Naive thymus-derived CD4-positive, alpha-beta T cell (primary cell): ENCODE data around the gene GIMAP5. TPM values are rescaled to one million over a fixed set of nuclear protein-coding genes. Genes with fewer than 3 reads are reported as not detected.
A peak's percentile ranks its signal among the peaks of the same experiment; 100 is the strongest.

Experiments used
- ATAC-seq: fragments of 150-1000 bp; cut with Tn5 transposase; 2 replicates; pipeline ENCODE4 v1.10.0; 2021; ENCODE audit warnings: mild to moderate bottlenecking, moderate library complexity
- CTCF ChIA-PET: fragments of 350-600 bp; sonication (Branson Sonifier 250); formaldehyde crosslinking; loops from one replicate; lab custom pipeline; 2021; ENCODE audit warnings: antibody characterized with exemption; lab: Charles Lee
- POLR2A ChIA-PET: fragments of 350-600 bp; sonication (Branson Sonifier 250); formaldehyde crosslinking; loops from one replicate; lab custom pipeline; 2021; ENCODE audit warnings: antibody characterized with exemption, inconsistent platforms; lab: Charles Lee
- DNase-seq, 9 donors: peaks; one replicate each; pipeline versions ENCODE4 v3.0.0 to v3.0.0-alpha.2; 2020 to 2022; ENCODE audit warnings: mixed read lengths in 1 of 9
- H3K27ac ChIP-seq: one replicate; pipeline ENCODE4 v1.7.0; 2013; ENCODE audit warnings: mild to moderate bottlenecking, low read depth, low read length, moderate library complexity
- H3K27me3 ChIP-seq, 2 donors: one replicate each; pipeline ENCODE4 v1.7.0; 2013; ENCODE audit warnings: low read length in 2 of 2, mild to moderate bottlenecking in 2 of 2, moderate library complexity in 2 of 2; ENCODE audit not compliant: control insufficient read depth in 2 of 2, insufficient read depth in 2 of 2
- H3K36me3 ChIP-seq, 3 experiments: 1 replicate in 2 of 3; 2 replicates in 1 of 3; pipeline ENCODE4 v1.7.0; 2013; ENCODE audit warnings: low read length in 3 of 3, mild to moderate bottlenecking in 3 of 3, moderate library complexity in 1 of 3; ENCODE audit not compliant: insufficient read depth in 3 of 3, control insufficient read depth in 2 of 3
- H3K4me1 ChIP-seq, 2 donors: one replicate each; pipeline ENCODE4 v1.7.0; 2013; ENCODE audit warnings: low read length in 2 of 2, mild to moderate bottlenecking in 2 of 2, moderate library complexity in 1 of 2; ENCODE audit not compliant: control insufficient read depth in 2 of 2, insufficient read depth in 2 of 2
- H3K4me3 ChIP-seq: 2 replicates; pipeline ENCODE4 v1.7.0; 2013; ENCODE audit warnings: mild to moderate bottlenecking, low read length
- H3K9me3 ChIP-seq, 3 experiments: 1 replicate in 2 of 3; 2 replicates in 1 of 3; pipeline ENCODE4 v1.7.0; 2013; ENCODE audit warnings: low read length in 3 of 3; ENCODE audit not compliant: control insufficient read depth in 2 of 3
- H3K27ac Mint-ChIP-seq, 9 donors: one replicate each; pipeline ENCODE4 v1.8.0; 2020 to 2022; ENCODE audit warnings: mixed read lengths in 9 of 9, mild to moderate bottlenecking in 8 of 9, moderate library complexity in 5 of 9, inconsistent platforms in 2 of 9
- H3K27me3 Mint-ChIP-seq, 5 donors: one replicate each; pipeline ENCODE4 v1.8.0; 2021 to 2022; ENCODE audit warnings: mixed read lengths in 5 of 5, mild to moderate bottlenecking in 1 of 5
- H3K36me3 Mint-ChIP-seq, 5 donors: one replicate each; pipeline ENCODE4 v1.8.0; 2020 to 2022; ENCODE audit warnings: mixed read lengths in 5 of 5, mild to moderate bottlenecking in 3 of 5, inconsistent platforms in 1 of 5
- H3K4me1 Mint-ChIP-seq, 7 donors: one replicate each; pipeline ENCODE4 v1.8.0; 2020 to 2022; ENCODE audit warnings: mixed read lengths in 7 of 7, mild to moderate bottlenecking in 3 of 7, inconsistent platforms in 1 of 7
- H3K4me3 Mint-ChIP-seq, 10 donors: one replicate each; pipeline ENCODE4 v1.8.0; 2020 to 2022; ENCODE audit warnings: mild to moderate bottlenecking in 10 of 10, mixed read lengths in 10 of 10, moderate library complexity in 6 of 10, inconsistent platforms in 2 of 10
- H3K9me3 Mint-ChIP-seq, 11 donors: one replicate each; pipeline ENCODE4 v1.8.0; 2020 to 2022; ENCODE audit warnings: mixed read lengths in 11 of 11, mild to moderate bottlenecking in 4 of 11, inconsistent platforms in 1 of 11, moderate library complexity in 1 of 11
- intact Hi-C, 2 donors: fragments of 100-400 bp; cut with micrococcal nuclease; formaldehyde crosslinking; loops; one replicate each; pipeline ENCODE4 v1.15.1; 2023
- polyA plus RNA-seq, 2 donors: library from polyadenylated mRNA; unstranded; fragments of 300-500 nt; fragmentation: Illumina TruSeq; gene quantifications; one replicate each; pipeline ENCODE4 v1.2.3, GENCODE V29; 2021
- total RNA-seq, 6 experiments: library from RNA in 5 of 6; stranded (reverse) in 5 of 6; gene quantifications; 1 replicate in 5 of 6; 2 replicates in 1 of 6; pipeline ENCODE4 v1.2.3 and lab custom pipeline; 2021 to 2026

GIMAP5 gene
- total and polyA plus RNA-seq, 7 experiments from 2014 or later = 58.1 to 819 (median 373) TPM

GRCh38 chr7:150745876-150746275, 8.7 kb downstream of the GIMAP5 start:
- Mint-ChIP-seq H3K27me3 (no peaks in the 10 kb centered on the region), H3K36me3 (peaks cover 41 to 67% (median 55%) of the 10 kb centered on the region in 5 donors), H3K4me3 (peak overlapping the region; percentile 90 to 100 (median 98)), H3K9me3 (peaks cover 0 to 3% (median 0%) of the 10 kb centered on the region in 11 donors), H3K27ac (peak overlapping the region; percentile 93 to 97 (median 95)), H3K4me1 (peaks cover 61 to 100% (median 95%) of the 10 kb centered on the region in 7 donors)
- Histone ChIP-seq H3K9me3 (no peaks in the 10 kb centered on the region), H3K4me1 (peaks cover 76 to 78% of the 10 kb centered on the region in 2 donors), H3K27ac (peak overlapping the region; percentile 82), H3K36me3 (peaks cover 14 to 47% (median 22%) of the 10 kb centered on the region in 3 experiments), H3K4me3 (peak overlapping the region; percentile 18), H3K27me3 (no peaks in the 10 kb centered on the region)
- POLR2A ChIA-PET = interaction anchor here (0.6 to 12.5 kb wide), 21 partner anchors 8 to 297 kb away, joined by 3 to 267 read pairs (median 7); partner anchors contain the start of genes GIMAP1, GIMAP2, GIMAP4 and GIMAP5
- intact Hi-C loops = loop anchor here in 1 of 2 donors (1.0 to 2.0 kb wide), 2 partner anchors 9 to 113 kb away; partner anchors contain the start of gene GIMAP6
- ATAC-seq (no peak), DNase-seq (no peak)
- CTCF ChIA-PET = interaction anchor here (0.6 to 2.0 kb wide), 4 partner anchors 13 to 296 kb away, joined by 3 to 9 read pairs (median 6); partner anchors contain the start of genes GIMAP2, GIMAP4 and GIMAP8

DNA sequence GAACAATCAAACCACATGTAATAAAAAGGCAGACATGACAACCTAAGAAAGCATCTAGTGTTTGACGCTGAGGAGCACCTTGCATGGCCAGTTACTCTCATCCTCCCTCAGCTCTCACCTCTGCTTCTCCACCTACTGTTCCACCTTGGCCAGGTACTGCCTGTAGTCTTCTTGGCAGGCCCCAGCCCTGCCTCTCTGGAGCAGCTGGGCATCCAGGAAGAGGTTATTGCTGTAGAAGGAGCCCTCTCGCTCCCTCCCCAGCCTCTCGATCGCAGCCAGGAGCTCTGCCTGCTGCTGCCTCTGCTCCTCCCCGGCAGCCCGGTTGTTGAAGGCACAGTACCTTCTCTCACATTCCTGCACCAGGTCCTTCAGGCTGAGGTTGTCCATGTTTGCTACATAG, 9.7 kb downstream of the GIMAP5 start:
- peaks cover 0 to 3% (median 0%) of the 10 kb centered on the region in 11 donors for H3K9me3 Mint-ChIP-seq
- peak in 2 of 9 donors; percentile 43 to 45 for DNase-seq
- Histone ChIP-seq H3K4me3 (peak overlapping the region; percentile 30), H3K27me3 (no peaks in the 10 kb centered on the region), H3K36me3 (peaks cover 6 to 36% (median 12%) of the 10 kb centered on the region in 3 experiments), H3K27ac (peak overlapping the region; percentile 82), H3K9me3 (no peaks in the 10 kb centered on the region), H3K4me1 (peaks cover 68 to 84% of the 10 kb centered on the region in 2 donors)
- intact Hi-C loops = loop anchor here in 1 of 2 donors (1.0 kb wide), 1 partner anchor 10 kb away; the partner anchor contains the start of gene GIMAP5
- H3K4me3 Mint-ChIP-seq = peak overlapping the region; percentile 80 to 100 (median 93)
- H3K36me3 Mint-ChIP-seq = peaks cover 31 to 59% (median 45%) of the 10 kb centered on the region in 5 donors
- ATAC-seq = peak; percentile 51
- ChIA-PET POLR2A (interaction anchor here (0.6 to 12.5 kb wide), 18 partner anchors 8 to 298 kb away, joined by 3 to 267 read pairs (median 29); partner anchors contain the start of genes GIMAP1, GIMAP2, GIMAP4 and GIMAP5), CTCF (interaction anchor here (1.2 to 2.0 kb wide), 2 partner anchors 31 to 297 kb away, joined by 5 to 7 read pairs; partner anchors contain the start of genes GIMAP1 and GIMAP8)
- H3K27ac Mint-ChIP-seq = peak overlapping the region; percentile 86 to 97 (median 95)
- H3K27me3 Mint-ChIP-seq = no peaks in the 10 kb centered on the region
- H3K4me1 Mint-ChIP-seq = peaks cover 50 to 99% (median 94%) of the 10 kb centered on the region in 7 donors

DNA sequence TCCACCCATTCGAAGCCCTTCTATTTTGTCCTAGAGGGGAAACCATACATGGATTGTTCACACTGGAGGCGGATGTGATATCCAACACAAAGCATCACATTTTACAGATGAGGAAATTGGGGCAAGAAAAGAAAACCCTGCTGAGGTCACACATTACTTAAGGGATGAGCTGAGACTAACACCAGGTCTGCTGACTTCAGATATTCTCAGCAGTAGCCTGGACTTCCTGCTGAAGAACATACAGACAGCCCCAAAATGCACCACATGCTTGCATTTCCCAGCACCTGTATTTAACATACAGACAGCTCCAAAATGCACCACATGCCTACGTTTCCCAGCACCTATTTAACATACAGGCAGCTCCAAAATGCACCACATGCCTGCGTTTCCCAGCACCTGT, 11.2 kb downstream of the GIMAP5 start:
- H3K36me3 ChIP-seq = peaks cover 0 to 22% (median 4%) of the 10 kb centered on the region in 3 experiments
- Mint-ChIP-seq H3K4me3 (peak overlapping the region; percentile 21 to 100 (median 88)), H3K4me1 (peaks cover 46 to 97% (median 94%) of the 10 kb centered on the region in 7 donors), H3K9me3 (peaks cover 0 to 3% (median 0%) of the 10 kb centered on the region in 11 donors), H3K27me3 (no peaks in the 10 kb centered on the region), H3K36me3 (peaks cover 19 to 45% (median 30%) of the 10 kb centered on the region in 5 donors), H3K27ac (peak overlapping the region; percentile 86 to 97 (median 95))
- peak overlapping the region; percentile 17 for H3K4me3 ChIP-seq
- H3K4me1 ChIP-seq = peaks cover 60 to 83% of the 10 kb centered on the region in 2 donors
- H3K9me3 ChIP-seq = no peaks in the 10 kb centered on the region
- DNase-seq (no peak), ATAC-seq (peak; percentile 62)
- CTCF ChIA-PET = interaction anchor here (1.5 kb wide), 1 partner anchor 187 kb away, joined by 4 read pairs; no protein-coding TSS in a partner anchor
- intact Hi-C loops = no loop called here
- POLR2A ChIA-PET = interaction anchor here (0.6 to 12.5 kb wide), 17 partner anchors 10 to 299 kb away, joined by 3 to 267 read pairs (median 7); partner anchors contain the start of genes GIMAP1, GIMAP2, GIMAP4 and GIMAP5
- H3K27me3 ChIP-seq = no peaks in the 10 kb centered on the region
- peak overlapping the region; percentile 82 for H3K27ac ChIP-seq

DNA sequence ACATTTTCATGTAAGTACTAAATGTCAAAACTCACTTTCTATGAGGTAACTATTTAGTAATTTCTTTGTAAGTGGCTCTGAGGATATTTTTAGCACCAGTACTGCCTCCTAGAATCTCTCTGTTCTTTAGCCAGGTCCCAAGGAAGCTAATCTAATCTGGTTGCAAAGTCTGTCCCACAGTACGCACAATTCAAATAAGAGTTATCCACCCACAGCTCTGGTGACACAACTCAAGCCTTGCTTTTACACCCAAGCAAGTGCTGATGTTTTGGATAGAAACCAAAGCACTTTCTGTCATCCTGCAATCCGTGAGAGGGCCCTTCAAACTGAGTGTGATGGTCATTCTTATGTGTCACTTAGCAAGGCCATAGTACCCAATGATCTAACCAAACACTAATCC, 14.5 kb downstream of the GIMAP5 start:
- no peaks in the 10 kb centered on the region for H3K9me3 ChIP-seq
- H3K27me3 ChIP-seq = no peaks in the 10 kb centered on the region
- peaks cover 66 to 93% of the 10 kb centered on the region in 2 donors for H3K4me1 ChIP-seq
- intact Hi-C loops = no loop called here
- H3K27me3 Mint-ChIP-seq = peaks cover 0 to 2% (median 0%) of the 10 kb centered on the region in 5 donors
- H3K9me3 Mint-ChIP-seq = peaks cover 0 to 5% (median 0%) of the 10 kb centered on the region in 11 donors
- H3K27ac ChIP-seq = peak overlapping the region; percentile 56
- no peak for ATAC-seq
- peaks cover 0 to 17% (median 4%) of the 10 kb centered on the region in 5 donors for H3K36me3 Mint-ChIP-seq
- no peak overlapping the region for H3K4me3 ChIP-seq
- no peaks in the 10 kb centered on the region for H3K36me3 ChIP-seq
- ChIA-PET POLR2A (interaction anchor here (0.5 to 12.0 kb wide), 12 partner anchors 10 to 302 kb away, joined by 3 to 212 read pairs (median 3); partner anchors contain the start of genes GIMAP6, GIMAP7 and GIMAP8), CTCF (no interaction called here)
- H3K4me3 Mint-ChIP-seq = peak overlapping the region in 8 of 10 donors; percentile 15 to 68 (median 36)
- H3K4me1 Mint-ChIP-seq = peaks cover 44 to 97% (median 94%) of the 10 kb centered on the region in 7 donors
- H3K27ac Mint-ChIP-seq = peak overlapping the region; percentile 18 to 96 (median 90)
- no peak for DNase-seq

DNA sequence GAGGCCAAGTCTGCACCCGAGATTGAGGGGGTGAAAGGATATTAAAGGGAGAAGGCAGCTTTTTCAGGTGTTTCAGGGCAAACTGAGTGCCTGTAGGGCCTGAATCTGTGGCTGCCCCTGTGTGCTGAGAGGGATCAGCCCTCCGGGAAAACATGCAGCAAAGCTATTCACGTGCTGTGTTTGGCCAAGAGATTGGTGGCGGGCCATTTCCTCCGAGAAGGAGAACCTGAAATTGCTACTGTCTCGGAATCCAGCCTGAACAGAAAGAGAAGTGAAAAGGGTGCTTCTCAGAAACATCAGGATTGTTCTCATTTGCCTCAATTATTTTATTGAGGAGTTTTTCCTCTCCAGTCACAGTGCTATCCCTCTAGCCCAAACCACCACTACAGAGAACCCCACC, 16.0 kb downstream of the GIMAP5 start:
- peaks cover 0 to 8% (median 0%) of the 10 kb centered on the region in 5 donors for H3K36me3 Mint-ChIP-seq
- ChIA-PET POLR2A (interaction anchor here (1.0 to 6.3 kb wide), 12 partner anchors 9 to 303 kb away, joined by 4 to 179 read pairs (median 36); partner anchors contain the start of genes GIMAP2, GIMAP4, GIMAP5 and GIMAP6), CTCF (interaction anchor here (0.7 to 1.3 kb wide), 4 partner anchors 14 to 304 kb away, joined by 3 to 4 read pairs (median 3); partner anchors contain the start of gene GIMAP1)
- Histone ChIP-seq H3K36me3 (no peaks in the 10 kb centered on the region), H3K27me3 (no peaks in the 10 kb centered on the region), H3K27ac (peak overlapping the region; percentile 60), H3K4me3 (no peak overlapping the region), H3K9me3 (no peaks in the 10 kb centered on the region), H3K4me1 (peaks cover 52 to 78% of the 10 kb centered on the region in 2 donors)
- H3K27me3 Mint-ChIP-seq = peaks cover 0 to 2% (median 0%) of the 10 kb centered on the region in 5 donors
- no peak for DNase-seq
- H3K4me1 Mint-ChIP-seq = peaks cover 43 to 89% (median 86%) of the 10 kb centered on the region in 7 donors
- no peak for ATAC-seq
- H3K9me3 Mint-ChIP-seq = peaks cover 0 to 5% (median 0%) of the 10 kb centered on the region in 11 donors
- H3K4me3 Mint-ChIP-seq = peak overlapping the region in 9 of 10 donors; percentile 53 to 73 (median 68)
- peak overlapping the region; percentile 88 to 97 (median 95) for H3K27ac Mint-ChIP-seq
- intact Hi-C loops = no loop called here
